GM12874 (cell line): ENCODE data around the gene PPP2R5B.

Experiments used
- CTCF ChIP-seq: IDR thresholded peaks from 2 replicates; pipeline ENCODE4 v1.5.1; 2011; ENCODE audit warnings: low read depth, mild to moderate bottlenecking, control low read depth, low read length, moderate library complexity; ENCODE audit not compliant: insufficient read depth

Gene PPP2R5B

GRCh38 chr11:64926689-64927088 is 2.2 kb downstream of the PPP2R5B start:
- TF ChIP-seq CTCF: no peak

- TF ChIP-seq CTCF: no peak
These were observed 4.5 kb downstream of the PPP2R5B start for GRCh38 chr11:64928957-64929356.

GRCh38 chr11:64929625-64930024 is 5.1 kb downstream of the PPP2R5B start:
- TF ChIP-seq CTCF: no peak

GRCh38 chr11:64930340-64930739 is 5.9 kb downstream of the PPP2R5B start:
- no peak for TF ChIP-seq CTCF

- TF ChIP-seq CTCF: no peak
These were observed 6.8 kb downstream of the PPP2R5B start for GRCh38 chr11:64931290-64931689.

- no peak for TF ChIP-seq CTCF
These were observed 7.8 kb downstream of the PPP2R5B start for GRCh38 chr11:64932324-64932723.

- no peak for TF ChIP-seq CTCF
These were observed 8.9 kb downstream of the PPP2R5B start for GRCh38 chr11:64933213-64933934.
